HG03064 (cell line): Measurements from ENCODE around the gene CFAP68.
"Not testable (repeated sequence)": the region's sequence is repeated elsewhere in the genome, so short reads cannot be mapped to it uniquely, and the experiment has no call there.

ENCODE experiments used
- ATAC-seq: cut with Tn5 transposase; IDR thresholded peaks from one replicate; pipeline ENCODE4 v1.9.1; 2021; ENCODE audit warnings: low read depth; ENCODE audit not compliant: unreplicated experiment

Gene CFAP68

GRCh38 chr11:111916768-111917167, 37.4 kb downstream of the CFAP68 start:
- ATAC-seq = no peak

- no peak for ATAC-seq
Observed at GRCh38 chr11:111917312-111917711, 38.0 kb downstream of the CFAP68 start.

- no peak for ATAC-seq
Observed at GRCh38 chr11:111917788-111918187, 38.4 kb downstream of the CFAP68 start.

GRCh38 chr11:111918390-111919256, 39.3 kb downstream of the CFAP68 start, which contains the start of gene C11orf52:
TSS of gene C11orf52 (plus strand) at chr11:111918913. CDS start at chr11:111918973, 60 bp downstream.
- ATAC-seq = no peak

DNA sequence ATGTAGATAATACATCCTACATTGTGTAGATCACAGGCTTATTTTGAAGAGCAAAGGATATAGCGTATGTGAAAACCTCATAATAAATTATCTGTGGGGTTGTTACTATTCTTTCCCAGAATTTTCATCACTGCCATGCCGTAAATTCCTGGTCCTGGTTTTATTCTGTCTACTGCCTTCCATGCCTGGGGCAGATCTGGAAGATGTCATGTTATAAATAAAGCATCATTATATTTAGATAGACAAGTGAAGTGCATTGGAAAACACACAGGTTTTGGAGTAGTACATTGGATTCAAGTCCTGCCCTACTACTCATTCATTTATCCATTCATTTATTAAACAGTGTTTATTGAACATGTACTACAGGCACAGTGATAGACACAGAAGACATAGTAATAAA, 41.6 kb downstream of the CFAP68 start:
- no peak for ATAC-seq

DNA sequence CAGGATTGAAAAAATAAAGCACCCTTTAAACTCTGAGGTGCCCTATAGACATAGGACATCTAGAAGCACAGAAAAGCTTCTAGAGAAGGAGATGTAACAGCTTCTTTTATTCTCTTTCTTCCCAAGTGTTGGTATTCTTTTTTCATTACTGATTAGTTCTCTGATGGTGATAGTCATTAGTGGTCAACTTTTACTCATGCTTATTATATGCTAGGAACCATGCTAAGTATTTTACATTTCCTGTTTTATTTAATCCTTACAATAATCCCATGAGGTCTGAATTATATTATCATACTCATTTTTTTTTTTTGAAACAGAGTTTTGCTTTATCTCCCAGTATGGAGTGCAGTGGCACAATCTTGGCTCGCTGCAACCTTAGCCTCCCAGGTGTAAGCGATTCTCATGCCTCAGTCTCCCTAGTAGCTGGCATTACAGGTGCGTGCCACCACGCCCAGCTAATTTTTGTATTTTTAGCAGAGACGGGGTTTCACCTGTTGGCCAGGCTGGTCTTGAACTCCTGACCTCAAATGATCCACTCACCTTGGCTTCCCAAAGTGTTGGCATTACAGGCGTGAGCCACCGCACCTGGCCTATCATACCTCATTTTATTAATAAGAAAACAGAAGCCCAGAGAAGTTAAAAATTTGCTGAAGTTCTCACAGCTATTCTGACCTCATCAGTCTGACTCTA, 42.3 kb downstream of the CFAP68 start:
- ATAC-seq = no peak

GRCh38 chr11:111922803-111923202, 43.5 kb downstream of the CFAP68 start:
- ATAC-seq = no peak

GRCh38 chr11:111923351-111923788, 44.0 kb downstream of the CFAP68 start:
- ATAC-seq = no peak

GRCh38 chr11:111923951-111924350, 44.6 kb downstream of the CFAP68 start:
- no peak for ATAC-seq

DNA sequence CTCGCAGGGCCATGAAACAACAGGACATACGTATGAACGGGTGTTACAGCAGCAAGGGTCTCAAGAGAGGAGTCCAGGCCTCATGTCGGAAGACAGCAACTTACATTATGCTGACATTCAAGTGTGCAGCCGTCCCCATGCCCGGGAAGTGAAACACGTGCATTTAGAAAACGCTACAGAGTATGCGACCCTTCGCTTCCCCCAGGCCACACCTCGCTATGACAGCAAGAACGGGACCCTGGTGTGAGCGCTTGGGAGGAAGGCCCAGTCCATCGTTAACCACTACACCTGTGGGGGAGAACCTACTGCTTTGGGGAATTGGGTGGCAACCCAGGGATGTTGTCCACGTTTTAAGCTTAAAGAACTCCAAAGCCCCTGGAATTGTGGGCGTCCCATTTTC, 46.6 kb downstream of the CFAP68 start:
- ATAC-seq = no peak

- ATAC-seq = peak; percentile 91
Observed at GRCh38 chr11:111926505-111927391, 47.4 kb downstream of the CFAP68 start.

- ATAC-seq = no peak
Observed at GRCh38 chr11:111930472-111930871, 51.1 kb downstream of the CFAP68 start.

- ATAC-seq = no peak
Observed at GRCh38 chr11:111932611-111932950, 53.2 kb downstream of the CFAP68 start.

- not testable (repeated sequence) for ATAC-seq
Observed at GRCh38 chr11:111933176-111933575, 53.8 kb downstream of the CFAP68 start.

- no peak for ATAC-seq
Observed at GRCh38 chr11:111933872-111934271, 54.5 kb downstream of the CFAP68 start.

GRCh38 chr11:111934306-111934705, 55.0 kb downstream of the CFAP68 start:
- no peak for ATAC-seq
